ENCODE results near the gene TIGD6. TPM values are rescaled to one million over a fixed set of nuclear protein-coding genes. Genes with fewer than 3 reads are reported as not detected.

The TIGD6 gene
- total RNA-seq, 2 donors from 2014 or later = 1.6 to 2.3 TPM

- H3K4me1 ChIP-seq = peaks cover 0 to 42% of the 10 kb centered on the region in 2 donors
These were observed 22.2 kb upstream of the TIGD6 start for GRCh38 chr5:150022681-150023080.

DNA sequence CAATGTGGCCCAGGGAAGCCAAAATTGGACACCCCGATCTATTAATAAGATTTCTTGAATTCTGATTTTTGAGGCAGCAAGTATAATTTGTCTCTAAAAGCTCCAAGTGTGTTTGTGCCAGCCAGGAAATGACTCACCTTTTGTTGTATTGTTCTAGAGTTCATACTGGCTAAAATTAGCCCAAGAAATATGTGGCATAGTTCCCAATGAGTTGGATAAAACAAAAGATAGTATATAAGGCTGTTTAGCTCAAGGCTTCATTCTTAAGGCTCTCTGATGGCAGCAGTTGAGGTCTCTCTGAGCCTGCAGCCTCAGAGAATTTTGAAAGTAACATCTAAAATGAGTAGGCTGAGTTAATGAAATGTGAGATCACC lies 21.7 kb upstream of the TIGD6 start:
- Histone ChIP-seq H3K4me3 (no peak overlapping the region), H3K36me3 (peaks cover 74% of the 10 kb centered on the region), H3K4me1 (peaks cover 0 to 42% of the 10 kb centered on the region in 2 donors), H3K27ac (peak overlapping the region; percentile 22 to 58), H3K9me3 (no peaks in the 10 kb centered on the region), H3K27me3 (no peaks in the 10 kb centered on the region)
- no peak for DNase-seq (ENCODE audit: low spot score)
- no peak for TF ChIP-seq CTCF (IDR thresholded peaks at IDR 0.05)

More at GRCh38 chr5:150022681-150023080, 22.2 kb upstream of the TIGD6 start:
- Histone ChIP-seq H3K4me3 (no peak overlapping the region), H3K36me3 (peaks cover 79% of the 10 kb centered on the region), H3K27me3 (no peaks in the 10 kb centered on the region), H3K9me3 (no peaks in the 10 kb centered on the region), H3K27ac (peak overlapping the region; percentile 19 to 58)
- DNase-seq (ENCODE audit: low spot score) = no peak
- TF ChIP-seq CTCF (IDR thresholded peaks at IDR 0.05) = no peak

DNA sequence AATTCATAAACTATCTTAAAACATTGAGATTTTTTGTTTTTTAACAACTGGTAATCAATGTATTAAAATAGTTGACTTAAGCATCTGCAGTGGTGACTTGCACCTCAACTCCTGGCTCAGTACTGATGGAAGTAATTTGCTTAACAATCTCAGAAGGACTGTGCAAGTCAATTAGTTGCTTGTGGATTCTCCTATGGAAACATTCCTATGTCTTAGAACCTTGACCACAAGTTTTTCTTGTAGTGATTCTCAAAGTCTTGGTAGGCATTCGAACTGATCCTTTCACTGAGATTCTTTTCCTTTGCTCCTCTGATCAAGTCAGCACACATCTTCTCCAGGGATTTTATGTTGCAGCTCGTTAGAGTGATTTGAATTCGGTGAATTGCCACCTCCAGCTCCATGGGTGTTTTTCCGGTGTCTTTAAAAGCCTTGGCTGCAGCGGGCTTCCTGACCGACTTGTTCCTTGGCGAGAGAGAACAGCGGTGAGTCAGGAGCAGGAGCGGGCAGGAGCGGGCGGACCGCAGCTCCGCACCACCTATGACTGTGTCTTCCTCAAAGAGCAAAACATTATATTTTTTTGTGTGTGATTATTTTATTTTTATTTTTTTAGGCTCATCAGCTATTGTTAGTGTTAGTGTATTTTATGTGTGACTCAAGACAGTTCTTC lies 21.2 kb upstream of the TIGD6 start:
- no peak for TF ChIP-seq CTCF (IDR thresholded peaks at IDR 0.05)
- Histone ChIP-seq H3K9me3 (no peaks in the 10 kb centered on the region), H3K36me3 (peaks cover 73% of the 10 kb centered on the region), H3K27ac (peak overlapping the region; percentile 22 to 58), H3K4me3 (no peak overlapping the region), H3K27me3 (no peaks in the 10 kb centered on the region), H3K4me1 (peaks cover 0 to 42% of the 10 kb centered on the region in 2 donors)
- DNase-seq (ENCODE audit: low spot score) = no peak

DNA sequence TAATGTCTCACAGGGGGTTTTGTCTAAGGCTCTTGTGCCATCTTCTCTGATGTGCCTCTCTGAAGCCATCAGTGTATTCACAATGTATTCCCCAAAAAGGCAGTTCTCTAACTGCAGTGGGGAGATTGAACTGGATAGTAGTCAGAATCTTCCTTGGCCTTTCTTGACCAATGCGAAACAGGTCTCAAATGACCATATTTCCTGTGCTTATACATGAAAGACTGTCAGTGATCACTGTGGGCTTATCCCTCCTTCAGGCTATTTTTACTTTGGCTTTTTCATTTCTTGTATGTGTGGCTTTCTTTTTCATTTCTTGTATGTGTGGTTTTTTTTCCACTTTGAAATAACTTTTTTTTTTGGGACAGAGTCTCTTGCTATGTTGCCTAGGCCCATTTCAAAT lies 19.8 kb upstream of the TIGD6 start:
- DNase-seq (ENCODE audit: low spot score) = no peak
- Histone ChIP-seq H3K27ac (no peak overlapping the region), H3K36me3 (peaks cover 71% of the 10 kb centered on the region), H3K4me3 (no peak overlapping the region), H3K27me3 (no peaks in the 10 kb centered on the region), H3K4me1 (peaks cover 0 to 42% of the 10 kb centered on the region in 2 donors), H3K9me3 (no peaks in the 10 kb centered on the region)
- no peak for TF ChIP-seq CTCF (IDR thresholded peaks at IDR 0.05)

- DNase-seq (ENCODE audit: low spot score) = no peak
- peaks cover 0 to 17% of the 10 kb centered on the region in 2 donors for H3K4me1 ChIP-seq
- H3K27me3 ChIP-seq = no peaks in the 10 kb centered on the region
- no peak for TF ChIP-seq CTCF (IDR thresholded peaks at IDR 0.05)
- H3K4me3 ChIP-seq = no peak overlapping the region
- no peak overlapping the region for H3K27ac ChIP-seq
- H3K9me3 ChIP-seq = no peaks in the 10 kb centered on the region
- peaks cover 76% of the 10 kb centered on the region for H3K36me3 ChIP-seq
These were observed 17.0 kb upstream of the TIGD6 start for GRCh38 chr5:150017226-150018005.
